Stimulated activated memory B cell treated with anti-CD40 and anti-IgM and Interleukin-4, amounts not matched to agents 10 μg/mL and 1 μg/mL and 100 μg/mL, for 72 hours (primary cell): Measurements from ENCODE around the gene GZF1.

ENCODE experiments used
- ATAC-seq: fragments of 150-1000 bp; cut with Tn5 transposase; 2 replicates; pipeline ENCODE4 v1.10.0; 2021
- H3K27ac Mint-ChIP-seq: one replicate; pipeline ENCODE4 v1.8.0; 2022; ENCODE audit warnings: mild to moderate bottlenecking, mixed read lengths
- H3K27me3 Mint-ChIP-seq: one replicate; pipeline ENCODE4 v1.8.0; 2022; ENCODE audit warnings: mixed read lengths
- H3K36me3 Mint-ChIP-seq: one replicate; pipeline ENCODE4 v1.8.0; 2022; ENCODE audit warnings: mixed read lengths
- H3K4me1 Mint-ChIP-seq: one replicate; pipeline ENCODE4 v1.8.0; 2022; ENCODE audit warnings: mixed read lengths
- H3K4me3 Mint-ChIP-seq: one replicate; pipeline ENCODE4 v1.8.0; 2022; ENCODE audit warnings: mild to moderate bottlenecking, moderate library complexity, mixed read lengths
- H3K9me3 Mint-ChIP-seq: one replicate; pipeline ENCODE4 v1.8.0; 2022; ENCODE audit warnings: mixed read lengths

GZF1 gene

GRCh38 chr20:23403751-23404150 lies 41.8 kb downstream of the GZF1 start:
- Mint-ChIP-seq H3K27ac (no peak overlapping the region), H3K4me3 (no peak overlapping the region), H3K9me3 (no peaks in the 10 kb centered on the region), H3K36me3 (no peaks in the 10 kb centered on the region), H3K4me1 (peaks cover 21% of the 10 kb centered on the region), H3K27me3 (no peaks in the 10 kb centered on the region)
- no peak for ATAC-seq

- Mint-ChIP-seq H3K27ac (no peak overlapping the region), H3K4me1 (peaks cover 22% of the 10 kb centered on the region), H3K27me3 (no peaks in the 10 kb centered on the region), H3K36me3 (no peaks in the 10 kb centered on the region), H3K9me3 (no peaks in the 10 kb centered on the region), H3K4me3 (no peak overlapping the region)
- no peak for ATAC-seq
These were observed 42.2 kb downstream of the GZF1 start for GRCh38 chr20:23404196-23404595.

- Mint-ChIP-seq H3K9me3 (no peaks in the 10 kb centered on the region), H3K4me1 (peaks cover 32% of the 10 kb centered on the region)
- no peak for ATAC-seq
These were observed 44.9 kb downstream of the GZF1 start for GRCh38 chr20:23406880-23407279.

GRCh38 chr20:23407781-23408464 lies 45.9 kb downstream of the GZF1 start:
- Mint-ChIP-seq H3K4me1 (peaks cover 35% of the 10 kb centered on the region), H3K27ac (peak overlapping the region; percentile 57), H3K36me3 (peaks cover 6% of the 10 kb centered on the region), H3K27me3 (no peaks in the 10 kb centered on the region), H3K4me3 (no peak overlapping the region), H3K9me3 (no peaks in the 10 kb centered on the region)
- peak; percentile 90 for ATAC-seq

More at GRCh38 chr20:23406880-23407279, 44.9 kb downstream of the GZF1 start:
- H3K27me3 Mint-ChIP-seq = no peaks in the 10 kb centered on the region
- H3K27ac Mint-ChIP-seq = no peak overlapping the region
- H3K36me3 Mint-ChIP-seq = peaks cover 6% of the 10 kb centered on the region
- no peak overlapping the region for H3K4me3 Mint-ChIP-seq

GRCh38 chr20:23408957-23409356 lies 47.0 kb downstream of the GZF1 start:
- H3K27ac Mint-ChIP-seq = no peak overlapping the region
- no peak for ATAC-seq
- no peak overlapping the region for H3K4me3 Mint-ChIP-seq
- H3K36me3 Mint-ChIP-seq = peaks cover 6% of the 10 kb centered on the region
- H3K4me1 Mint-ChIP-seq = peaks cover 42% of the 10 kb centered on the region
- no peaks in the 10 kb centered on the region for H3K9me3 Mint-ChIP-seq
- H3K27me3 Mint-ChIP-seq = no peaks in the 10 kb centered on the region

- Mint-ChIP-seq H3K27me3 (no peaks in the 10 kb centered on the region), H3K27ac (no peak overlapping the region), H3K36me3 (peaks cover 6% of the 10 kb centered on the region), H3K9me3 (no peaks in the 10 kb centered on the region), H3K4me3 (no peak overlapping the region), H3K4me1 (peaks cover 42% of the 10 kb centered on the region)
- no peak for ATAC-seq
These were observed 47.8 kb downstream of the GZF1 start for GRCh38 chr20:23409800-23410199.

- Mint-ChIP-seq H3K9me3 (no peaks in the 10 kb centered on the region), H3K4me1 (peaks cover 42% of the 10 kb centered on the region), H3K36me3 (peaks cover 6% of the 10 kb centered on the region), H3K27ac (no peak overlapping the region), H3K4me3 (no peak overlapping the region), H3K27me3 (no peaks in the 10 kb centered on the region)
- ATAC-seq = no peak
These were observed 49.1 kb downstream of the GZF1 start for GRCh38 chr20:23410916-23411695.

GRCh38 chr20:23412026-23412425 lies 50.0 kb downstream of the GZF1 start:
- peaks cover 42% of the 10 kb centered on the region for H3K4me1 Mint-ChIP-seq
- H3K27me3 Mint-ChIP-seq = no peaks in the 10 kb centered on the region
- no peaks in the 10 kb centered on the region for H3K9me3 Mint-ChIP-seq
- H3K36me3 Mint-ChIP-seq = peaks cover 6% of the 10 kb centered on the region
- H3K4me3 Mint-ChIP-seq = no peak overlapping the region
- no peak for ATAC-seq
- H3K27ac Mint-ChIP-seq = no peak overlapping the region

GRCh38 chr20:23413862-23414422 lies 52.0 kb downstream of the GZF1 start:
- no peak for ATAC-seq
- no peak overlapping the region for H3K4me3 Mint-ChIP-seq
- peaks cover 28% of the 10 kb centered on the region for H3K4me1 Mint-ChIP-seq

GRCh38 chr20:23414526-23415188 lies 52.7 kb downstream of the GZF1 start:
- no peak overlapping the region for H3K27ac Mint-ChIP-seq
- no peak for ATAC-seq
- no peaks in the 10 kb centered on the region for H3K9me3 Mint-ChIP-seq
- peaks cover 6% of the 10 kb centered on the region for H3K36me3 Mint-ChIP-seq
- peaks cover 29% of the 10 kb centered on the region for H3K4me1 Mint-ChIP-seq
- no peaks in the 10 kb centered on the region for H3K27me3 Mint-ChIP-seq
- H3K4me3 Mint-ChIP-seq = no peak overlapping the region

More at GRCh38 chr20:23413862-23414422, 52.0 kb downstream of the GZF1 start:
- H3K27ac Mint-ChIP-seq = no peak overlapping the region
- H3K36me3 Mint-ChIP-seq = peaks cover 6% of the 10 kb centered on the region
- no peaks in the 10 kb centered on the region for H3K9me3 Mint-ChIP-seq
- H3K27me3 Mint-ChIP-seq = no peaks in the 10 kb centered on the region

GRCh38 chr20:23415555-23415954 lies 53.6 kb downstream of the GZF1 start:
- H3K27me3 Mint-ChIP-seq = no peaks in the 10 kb centered on the region
- H3K4me1 Mint-ChIP-seq = peaks cover 31% of the 10 kb centered on the region
- peaks cover 6% of the 10 kb centered on the region for H3K36me3 Mint-ChIP-seq
- no peak overlapping the region for H3K27ac Mint-ChIP-seq
- no peak for ATAC-seq
- no peak overlapping the region for H3K4me3 Mint-ChIP-seq
- no peaks in the 10 kb centered on the region for H3K9me3 Mint-ChIP-seq

- H3K36me3 Mint-ChIP-seq = peaks cover 6% of the 10 kb centered on the region
- no peaks in the 10 kb centered on the region for H3K9me3 Mint-ChIP-seq
- peaks cover 26% of the 10 kb centered on the region for H3K4me1 Mint-ChIP-seq
- ATAC-seq = no peak
- no peak overlapping the region for H3K4me3 Mint-ChIP-seq
- H3K27me3 Mint-ChIP-seq = no peaks in the 10 kb centered on the region
- no peak overlapping the region for H3K27ac Mint-ChIP-seq
These were observed 54.1 kb downstream of the GZF1 start for GRCh38 chr20:23415959-23416583.

- ATAC-seq = no peak
- Mint-ChIP-seq H3K27ac (no peak overlapping the region), H3K4me1 (peaks cover 24% of the 10 kb centered on the region), H3K36me3 (no peaks in the 10 kb centered on the region), H3K27me3 (peaks cover 3% of the 10 kb centered on the region), H3K4me3 (no peak overlapping the region), H3K9me3 (no peaks in the 10 kb centered on the region)
These were observed 55.9 kb downstream of the GZF1 start for GRCh38 chr20:23417861-23418260.

GRCh38 chr20:23419657-23419994 lies 57.6 kb downstream of the GZF1 start:
- Mint-ChIP-seq H3K4me1 (peaks cover 17% of the 10 kb centered on the region), H3K4me3 (peak overlapping the region; percentile 88), H3K36me3 (no peaks in the 10 kb centered on the region), H3K9me3 (no peaks in the 10 kb centered on the region), H3K27ac (peak overlapping the region; percentile 63), H3K27me3 (peaks cover 8% of the 10 kb centered on the region)
- no peak for ATAC-seq
